OCI-LY1 (cell line): ENCODE results near the gene MDN1.

ENCODE experiments used
- H2AFZ ChIP-seq: fragments of 200-600 bp; sonication (generic), shearing (Covaris generic); 2 replicates; pipeline ENCODE4 v1.6.0; 2014; ENCODE audit warnings: antibody characterized with exemption, mild to moderate bottlenecking, low read length
- H3F3A ChIP-seq: fragments of 200-600 bp; sonication (generic), shearing (Covaris generic); 2 replicates; pipeline ENCODE4 v1.6.0; 2014; ENCODE audit warnings: mild to moderate bottlenecking, antibody characterized with exemption, low read length, moderate library complexity; ENCODE audit not compliant: insufficient read depth
- H3K27ac ChIP-seq: fragments of 200-600 bp; sonication (generic); 2 replicates; pipeline ENCODE4 v1.5.1; 2014; ENCODE audit warnings: low read length, mixed run types, mild to moderate bottlenecking, low read depth; ENCODE audit not compliant: poor library complexity, severe bottlenecking
- H3K27me3 ChIP-seq: fragments of 200-600 bp; sonication (generic); 2 replicates; pipeline ENCODE4 v1.6.0; 2014; ENCODE audit warnings: antibody characterized with exemption, mild to moderate bottlenecking, low read length, moderate library complexity; ENCODE audit not compliant: insufficient read depth
- H3K36me3 ChIP-seq: fragments of 200-600 bp; sonication (generic); 2 replicates; pipeline ENCODE4 v1.6.1; 2014; ENCODE audit warnings: mild to moderate bottlenecking, antibody characterized with exemption, low read length, moderate library complexity, mixed read lengths; ENCODE audit not compliant: insufficient read depth
- H3K4me1 ChIP-seq: fragments of 200-600 bp; sonication (generic); 2 replicates; pipeline ENCODE4 v1.5.1; 2014; ENCODE audit warnings: mild to moderate bottlenecking, low read length, moderate library complexity; ENCODE audit not compliant: insufficient read depth, severe bottlenecking
- H3K4me2 ChIP-seq: fragments of 200-600 bp; sonication (generic), shearing (Covaris generic); 2 replicates; pipeline ENCODE4 v1.6.1; 2014; ENCODE audit warnings: low read length
- H3K4me3 ChIP-seq: fragments of 200-600 bp; sonication (generic); 2 replicates; pipeline ENCODE4 v1.5.1; 2014; ENCODE audit warnings: low read length, low read depth, mild to moderate bottlenecking, mixed read lengths; ENCODE audit not compliant: poor library complexity, severe bottlenecking
- H3K79me2 ChIP-seq: fragments of 200-600 bp; shearing (Covaris generic); 2 replicates; pipeline ENCODE4 v1.6.1; 2016; ENCODE audit warnings: mixed run types, low read length, mixed read lengths; ENCODE audit not compliant: insufficient read depth
- H3K9ac ChIP-seq: fragments of 200-600 bp; sonication (generic), shearing (Covaris generic); 2 replicates; pipeline ENCODE4 v1.6.1; 2014; ENCODE audit warnings: mild to moderate bottlenecking, low read length, mixed read lengths
- H3K9me2 ChIP-seq: fragments of 200-600 bp; sonication (generic), shearing (Covaris generic); 2 replicates; pipeline ENCODE4 v1.6.1; 2014; ENCODE audit warnings: low read depth, mild to moderate bottlenecking, low read length, mixed read lengths
- H3K9me3 ChIP-seq: fragments of 200-600 bp; shearing (Covaris generic); 2 replicates; pipeline ENCODE4 v1.6.1; 2014; ENCODE audit warnings: low read length, mixed read lengths
- H4K20me1 ChIP-seq: fragments of 200-600 bp; sonication (generic), shearing (Covaris generic); 2 replicates; pipeline ENCODE4 v1.6.0; 2016; ENCODE audit warnings: mild to moderate bottlenecking, low read length; ENCODE audit not compliant: insufficient read depth
- CTCF ChIP-seq: fragments of 200-600 bp; sonication (generic), shearing (Covaris generic); IDR thresholded peaks from 2 replicates; pipeline ENCODE4 v1.5.1; 2017; ENCODE audit warnings: mild to moderate bottlenecking, antibody characterized with exemption, low read length, moderate library complexity, mixed read lengths
- EZH2 ChIP-seq: fragments of 200-600 bp; sonication (generic), shearing (Covaris generic); IDR thresholded peaks from 2 replicates; pipeline ENCODE4 v1.8.0; 2017; ENCODE audit warnings: borderline replicate concordance, mixed run types, mild to moderate bottlenecking, antibody characterized with exemption, low read length, moderate library complexity, mixed read lengths

Gene MDN1

GRCh38 chr6:89662659-89663223 lies 156.9 kb downstream of the MDN1 start:
- H3K36me3 ChIP-seq, result peaks cover 91% of the 10 kb centered on the region
- H4K20me1 ChIP-seq, result no peaks in the 10 kb centered on the region
- H3K27ac ChIP-seq, result no peak overlapping the region

GRCh38 chr6:89661559-89661958 lies 158.0 kb downstream of the MDN1 start:
- no peaks in the 10 kb centered on the region for H3F3A ChIP-seq

More at GRCh38 chr6:89662659-89663223, 156.9 kb downstream of the MDN1 start:
- no peak overlapping the region for H2AFZ ChIP-seq
- no peaks in the 10 kb centered on the region for H3K4me1 ChIP-seq
- H3K4me2 ChIP-seq, result no peak overlapping the region
- H3K9me2 ChIP-seq, result no peaks in the 10 kb centered on the region
- H3K4me3 ChIP-seq, result no peak overlapping the region
- H3K9ac ChIP-seq, result no peak overlapping the region
- TF ChIP-seq CTCF, result no peak
- no peak for TF ChIP-seq EZH2
- H3F3A ChIP-seq, result no peaks in the 10 kb centered on the region
- no peaks in the 10 kb centered on the region for H3K9me3 ChIP-seq
- no peaks in the 10 kb centered on the region for H3K79me2 ChIP-seq
- H3K27me3 ChIP-seq, result no peaks in the 10 kb centered on the region

GRCh38 chr6:89660981-89661380 lies 158.6 kb downstream of the MDN1 start:
- H3K4me1 ChIP-seq, result no peaks in the 10 kb centered on the region
- no peak overlapping the region for H3K9ac ChIP-seq
- no peaks in the 10 kb centered on the region for H3F3A ChIP-seq
- no peak for TF ChIP-seq EZH2
- no peak for TF ChIP-seq CTCF
- no peaks in the 10 kb centered on the region for H4K20me1 ChIP-seq
- peaks cover 91% of the 10 kb centered on the region for H3K36me3 ChIP-seq
- no peaks in the 10 kb centered on the region for H3K9me2 ChIP-seq
- no peaks in the 10 kb centered on the region for H3K9me3 ChIP-seq
- no peak overlapping the region for H3K4me2 ChIP-seq
- H3K4me3 ChIP-seq, result no peak overlapping the region
- H3K27me3 ChIP-seq, result no peaks in the 10 kb centered on the region
- H3K79me2 ChIP-seq, result no peaks in the 10 kb centered on the region
- H2AFZ ChIP-seq, result no peak overlapping the region
- H3K27ac ChIP-seq, result no peak overlapping the region

More at GRCh38 chr6:89661559-89661958, 158.0 kb downstream of the MDN1 start:
- no peak overlapping the region for H3K27ac ChIP-seq
- no peak overlapping the region for H2AFZ ChIP-seq
- peaks cover 91% of the 10 kb centered on the region for H3K36me3 ChIP-seq
- no peaks in the 10 kb centered on the region for H3K9me3 ChIP-seq
- no peak overlapping the region for H3K9ac ChIP-seq
- no peaks in the 10 kb centered on the region for H3K27me3 ChIP-seq
- no peaks in the 10 kb centered on the region for H3K9me2 ChIP-seq
- no peaks in the 10 kb centered on the region for H3K79me2 ChIP-seq
- H4K20me1 ChIP-seq, result no peaks in the 10 kb centered on the region
- no peak overlapping the region for H3K4me3 ChIP-seq
- TF ChIP-seq EZH2 (no peak), CTCF (no peak)
- H3K4me2 ChIP-seq, result no peak overlapping the region
- H3K4me1 ChIP-seq, result no peaks in the 10 kb centered on the region
